GM18867 (cell line): ENCODE data around the gene DOCK2.

Source experiments
- ATAC-seq: cut with Tn5 transposase; IDR thresholded peaks from one replicate; pipeline ENCODE4 v1.9.1; 2021; ENCODE audit warnings: mild to moderate bottlenecking, moderate library complexity; ENCODE audit not compliant: unreplicated experiment

DOCK2 gene

GRCh38 chr5:169970911-169971765, 334.1 kb downstream of the DOCK2 start:
- no peak for ATAC-seq

GRCh38 chr5:169971780-169972179, 334.7 kb downstream of the DOCK2 start:
- no peak for ATAC-seq

GRCh38 chr5:169973056-169973455, 336.0 kb downstream of the DOCK2 start:
- no peak for ATAC-seq

GRCh38 chr5:169974121-169974770, 337.2 kb downstream of the DOCK2 start:
- ATAC-seq = no peak

- ATAC-seq = no peak
Measured at GRCh38 chr5:169978714-169979113, 341.6 kb downstream of the DOCK2 start.

GRCh38 chr5:169979871-169980270, 342.8 kb downstream of the DOCK2 start:
- no peak for ATAC-seq

GRCh38 chr5:169980418-169981053, 343.5 kb downstream of the DOCK2 start, which contains the start of gene INSYN2B:
Gene INSYN2B, minus strand, starts transcription at chr5:169980495. Its CDS starts 96,597 bp downstream, at chr5:169883898.
- no peak for ATAC-seq

GRCh38 chr5:169988206-169988605, 351.1 kb downstream of the DOCK2 start:
- no peak for ATAC-seq

GRCh38 chr5:169988947-169989346, 351.9 kb downstream of the DOCK2 start:
- no peak for ATAC-seq

- no peak for ATAC-seq
Measured at GRCh38 chr5:169989365-169989764, 352.3 kb downstream of the DOCK2 start.

GRCh38 chr5:169991115-169991869, 354.2 kb downstream of the DOCK2 start:
- ATAC-seq = no peak

- no peak for ATAC-seq
Measured at GRCh38 chr5:169992789-169993484, 355.9 kb downstream of the DOCK2 start.

GRCh38 chr5:169993485-169993790, 356.4 kb downstream of the DOCK2 start:
- no peak for ATAC-seq

GRCh38 chr5:169997798-169998197, 360.7 kb downstream of the DOCK2 start:
- no peak for ATAC-seq

GRCh38 chr5:169999621-170000020, 362.5 kb downstream of the DOCK2 start:
- no peak for ATAC-seq

GRCh38 chr5:170000155-170000554, 363.1 kb downstream of the DOCK2 start:
- ATAC-seq = no peak

GRCh38 chr5:170006021-170006420, 368.9 kb downstream of the DOCK2 start:
- no peak for ATAC-seq

GRCh38 chr5:170008376-170008775, 371.3 kb downstream of the DOCK2 start:
- ATAC-seq = no peak

- no peak for ATAC-seq
Measured at GRCh38 chr5:170010595-170010994, 373.5 kb downstream of the DOCK2 start.

GRCh38 chr5:170011751-170012150, 374.7 kb downstream of the DOCK2 start:
- ATAC-seq = no peak

GRCh38 chr5:170012622-170013021, 375.5 kb downstream of the DOCK2 start:
- ATAC-seq = no peak
